Activated CD8-positive, alpha-beta memory T cell treated with anti-CD3 and anti-CD28 coated beads, Interleukin-2, amount 50 U/mL, for 24 hours (primary cell): ENCODE measurements around the gene HELZ.
"Not testable (repeated sequence)": the region's sequence is repeated elsewhere in the genome, so short reads cannot be mapped to it uniquely, and the experiment has no call there.

ENCODE experiments used
- DNase-seq: peaks from one replicate; pipeline ENCODE4 v3.0.0-alpha.2; 2020; ENCODE audit errors: extremely low read depth

The HELZ gene

GRCh38 chr17:67115401-67115800 lies 129.6 kb downstream of the HELZ start:
- DNase-seq, result no peak

DNA sequence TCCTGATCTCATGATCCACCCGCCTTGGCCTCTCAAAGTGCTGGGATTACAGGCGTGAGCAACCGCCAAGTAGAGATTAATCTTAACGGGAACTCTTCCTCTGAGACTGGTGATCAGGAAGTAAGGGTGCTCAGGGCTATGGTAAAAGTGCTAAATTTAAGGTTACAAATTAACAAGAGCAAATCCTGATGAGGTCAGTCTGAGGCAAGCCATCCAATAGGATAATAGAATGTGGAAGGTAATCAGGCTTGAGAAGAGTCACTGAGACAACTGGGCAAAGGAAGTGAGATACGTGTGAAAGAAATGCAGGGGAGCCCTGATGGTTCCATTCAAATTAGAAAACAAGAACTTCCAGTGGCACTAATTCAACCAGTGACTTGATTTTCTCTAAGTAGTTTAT lies 131.5 kb downstream of the HELZ start:
- no peak for DNase-seq

DNA sequence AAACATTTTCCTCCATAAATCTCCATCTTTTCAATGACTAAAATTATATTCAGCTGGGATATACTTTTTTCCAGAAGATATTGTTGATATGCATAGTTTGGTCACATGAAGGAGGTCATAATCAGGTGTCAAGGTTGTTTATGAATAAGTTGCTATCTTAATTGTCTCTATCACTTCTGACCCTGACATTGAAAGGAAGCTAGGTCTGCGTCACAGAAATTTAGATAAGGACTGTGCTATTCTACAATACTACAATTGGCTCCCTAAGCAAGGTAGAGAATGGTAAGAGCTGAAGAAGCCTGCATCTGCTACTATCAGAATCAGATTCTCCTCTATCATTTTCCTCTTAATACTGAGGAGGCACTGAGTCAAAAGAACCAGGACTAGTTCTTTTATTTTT lies 133.2 kb downstream of the HELZ start:
- no peak for DNase-seq

DNA sequence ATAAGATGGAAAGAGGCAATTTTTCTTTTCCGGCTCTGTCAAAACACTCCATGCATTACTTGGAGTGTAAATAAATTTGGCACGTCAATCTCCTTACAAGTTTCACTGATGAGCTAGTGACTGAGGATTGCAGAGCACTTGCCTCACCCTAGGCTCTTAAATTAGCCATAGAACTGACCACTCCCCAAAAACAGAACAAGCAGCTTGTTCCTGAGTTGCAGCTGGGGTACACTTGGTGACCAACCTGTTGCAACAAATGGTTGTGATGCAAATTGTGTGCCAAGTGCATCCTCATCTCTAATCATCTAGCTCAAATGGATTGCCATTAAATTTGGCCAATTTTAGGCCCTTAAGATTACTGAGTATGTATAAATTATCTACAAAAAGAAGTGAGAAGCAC lies 133.7 kb downstream of the HELZ start:
- DNase-seq, result no peak

- DNase-seq, result no peak
Observed at GRCh38 chr17:67110619-67111018, 134.4 kb downstream of the HELZ start.

- no peak for DNase-seq
Observed at GRCh38 chr17:67109111-67109510, 135.9 kb downstream of the HELZ start.

DNA sequence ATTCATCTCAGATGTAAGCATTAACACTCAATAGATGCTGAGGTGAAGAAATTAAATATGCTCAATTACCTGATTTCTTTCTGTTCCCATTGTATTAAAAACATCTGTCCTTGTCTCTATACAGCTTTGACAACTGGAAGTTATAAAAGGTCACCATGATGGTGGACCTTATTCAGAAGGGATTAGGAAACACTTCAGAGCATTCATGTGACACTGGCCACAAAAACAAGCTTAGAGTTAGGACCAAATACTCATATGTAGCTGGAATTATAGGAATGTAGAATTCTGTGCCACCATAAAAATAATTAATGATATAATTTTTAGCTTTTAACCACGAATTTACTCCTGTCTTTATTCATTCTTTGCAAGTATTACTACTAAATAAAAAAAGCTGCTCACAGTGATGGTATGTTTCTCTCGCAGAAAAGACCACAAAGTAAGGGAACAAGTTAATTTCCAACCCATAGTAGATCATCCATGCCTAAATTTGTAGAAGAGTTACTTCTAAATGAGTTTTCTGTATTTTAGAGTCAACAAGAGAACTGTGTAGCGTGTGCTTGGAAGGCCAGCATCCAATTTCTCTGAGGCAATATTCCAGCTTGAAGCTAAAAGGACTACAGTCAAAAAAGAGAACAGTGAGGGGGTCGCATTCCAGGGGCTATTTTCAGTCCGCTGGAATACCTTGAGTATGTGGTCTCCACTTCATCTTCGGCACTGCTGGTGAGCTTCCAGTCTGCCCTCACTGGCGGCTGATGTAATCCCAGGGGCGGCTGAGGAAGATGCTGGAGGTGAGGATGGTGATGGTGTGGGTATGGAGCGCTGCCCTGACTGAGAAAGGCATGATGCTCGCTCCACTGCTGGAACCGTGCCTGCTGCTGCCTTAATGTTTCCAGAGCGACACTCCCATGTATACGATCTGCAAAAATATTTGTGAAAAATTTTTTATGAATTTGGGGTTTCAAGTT lies 136.9 kb downstream of the HELZ start:
- DNase-seq, result no peak

GRCh38 chr17:67107171-67107570 lies 137.8 kb downstream of the HELZ start:
- no peak for DNase-seq

DNA sequence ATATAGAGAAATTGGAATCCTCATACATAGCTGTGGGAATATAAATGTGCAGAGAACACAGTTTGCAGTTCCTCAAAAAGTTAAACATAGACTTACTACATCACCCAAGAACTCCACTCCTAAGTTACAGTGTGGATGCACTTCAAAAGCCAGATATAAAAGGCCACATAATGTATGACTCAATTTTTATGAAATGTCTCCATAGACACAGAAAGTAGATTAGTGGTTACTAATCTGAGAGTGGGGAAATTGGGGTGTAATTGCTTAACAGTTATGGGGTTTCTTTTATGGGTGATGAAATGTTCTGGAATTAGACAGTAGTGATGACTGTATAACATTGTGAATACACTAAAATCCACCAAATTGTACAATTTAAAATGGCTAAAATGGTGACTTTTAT lies 139.8 kb downstream of the HELZ start:
- DNase-seq, result no peak

GRCh38 chr17:67104641-67105040 lies 140.4 kb downstream of the HELZ start:
- not testable (repeated sequence) for DNase-seq

- DNase-seq, result no peak
Observed at GRCh38 chr17:67098006-67098405, 147.0 kb downstream of the HELZ start.

DNA sequence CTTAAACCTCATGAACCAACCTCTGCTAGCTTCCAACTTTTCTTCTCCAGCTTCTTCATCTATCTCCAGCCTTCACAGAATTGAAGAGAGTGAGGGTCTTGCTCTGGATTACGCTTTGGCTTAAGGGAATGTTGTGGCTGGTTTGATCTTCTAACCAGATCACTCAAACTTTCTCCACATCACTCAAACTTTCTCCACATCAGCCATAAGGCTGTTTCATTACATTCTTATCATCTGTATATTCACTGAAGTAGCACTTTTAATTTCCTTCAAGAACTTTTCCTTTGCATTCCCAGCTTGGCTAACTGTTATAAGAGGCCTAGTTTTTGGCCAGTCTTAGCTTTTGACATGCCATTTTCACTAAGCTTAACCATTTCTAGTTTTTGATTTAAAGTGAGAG lies 148.4 kb downstream of the HELZ start:
- no peak for DNase-seq

DNA sequence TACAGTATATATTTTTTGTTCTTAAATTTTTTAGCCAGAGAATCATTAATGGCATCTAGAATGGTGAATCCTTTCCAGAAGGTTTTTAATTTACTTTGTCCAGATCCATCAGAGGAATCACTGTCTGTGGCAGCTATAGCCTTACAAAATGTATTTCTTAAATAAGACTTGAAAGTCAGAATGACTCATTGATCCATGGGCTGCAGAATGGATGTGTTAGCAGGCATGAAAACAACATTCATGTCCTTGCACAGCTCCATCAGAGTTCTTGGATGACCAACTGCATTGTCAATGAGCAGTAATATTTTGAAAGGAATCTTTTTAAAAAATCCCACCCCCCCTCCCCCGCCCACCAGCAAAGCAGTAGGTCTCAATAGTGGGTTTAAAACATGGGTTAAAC lies 149.2 kb downstream of the HELZ start:
- no peak for DNase-seq

- not testable (repeated sequence) for DNase-seq
Observed at GRCh38 chr17:67095291-67095690, 149.7 kb downstream of the HELZ start.

- no peak for DNase-seq
Observed at GRCh38 chr17:67093348-67093747, 151.6 kb downstream of the HELZ start.

DNA sequence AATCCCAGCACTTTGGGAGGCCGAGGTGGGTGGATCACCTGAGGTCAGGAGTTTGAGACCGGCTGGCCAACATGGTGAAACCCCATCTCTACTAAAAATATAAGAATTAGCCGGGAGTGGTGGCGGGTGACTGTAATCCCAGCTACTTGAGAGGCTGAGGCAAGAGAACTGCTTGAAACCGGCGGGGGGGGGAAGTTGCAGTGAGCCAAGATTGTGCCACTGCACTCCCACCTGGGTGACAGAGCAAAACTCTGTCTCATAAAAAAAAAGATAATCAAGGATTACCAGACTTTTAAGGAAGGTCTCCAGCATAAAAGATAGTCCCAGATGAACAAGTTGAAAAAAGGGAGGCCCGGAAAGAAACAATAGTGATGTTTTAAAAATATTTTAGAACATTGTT lies 152.3 kb downstream of the HELZ start:
- DNase-seq, result not testable (repeated sequence)

GRCh38 chr17:67092291-67092690 lies 152.7 kb downstream of the HELZ start:
- no peak for DNase-seq

- DNase-seq, result no peak
Observed at GRCh38 chr17:67090341-67090740, 154.7 kb downstream of the HELZ start.

GRCh38 chr17:67088639-67089038 lies 156.4 kb downstream of the HELZ start:
- DNase-seq, result no peak

- no peak for DNase-seq
Observed at GRCh38 chr17:67085406-67085805, 159.6 kb downstream of the HELZ start.

DNA sequence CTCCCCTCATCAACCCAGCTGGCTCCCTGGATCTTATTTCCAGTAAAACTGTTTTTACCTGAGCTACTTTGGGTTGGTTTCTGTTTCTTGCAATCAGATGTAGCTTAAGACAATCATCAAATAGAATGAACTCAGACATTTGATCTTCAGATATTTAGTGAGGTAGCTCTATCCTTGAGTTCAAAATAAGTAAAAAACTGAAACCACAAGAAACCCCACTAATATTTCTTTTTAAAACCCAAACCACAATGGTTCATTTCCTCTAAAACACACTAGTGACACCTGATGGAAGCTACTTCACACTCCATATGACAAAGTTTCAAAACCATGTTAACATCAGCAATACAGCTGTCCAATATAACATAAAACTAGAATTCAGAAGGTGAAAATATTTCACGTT lies 162.9 kb downstream of the HELZ start:
- no peak for DNase-seq

DNA sequence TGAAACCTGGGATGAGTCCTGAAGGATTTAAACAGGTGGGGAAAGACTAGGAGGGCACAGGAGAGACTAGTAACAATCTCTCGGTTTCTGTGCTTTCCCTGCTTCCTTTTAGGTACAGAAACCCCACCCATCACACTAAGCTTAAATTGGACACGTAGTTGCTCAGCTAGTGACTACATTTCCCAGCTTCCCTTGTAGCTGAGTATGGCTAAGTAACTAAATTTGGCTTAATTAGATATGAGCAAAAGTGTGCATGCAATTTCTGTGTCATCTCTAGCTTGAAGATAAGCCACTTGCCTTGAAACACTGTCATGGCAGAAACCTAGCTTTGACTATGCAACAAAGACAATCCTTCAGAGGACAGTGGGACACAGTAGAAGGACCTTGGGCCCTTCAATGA lies 164.2 kb downstream of the HELZ start:
- no peak for DNase-seq

DNA sequence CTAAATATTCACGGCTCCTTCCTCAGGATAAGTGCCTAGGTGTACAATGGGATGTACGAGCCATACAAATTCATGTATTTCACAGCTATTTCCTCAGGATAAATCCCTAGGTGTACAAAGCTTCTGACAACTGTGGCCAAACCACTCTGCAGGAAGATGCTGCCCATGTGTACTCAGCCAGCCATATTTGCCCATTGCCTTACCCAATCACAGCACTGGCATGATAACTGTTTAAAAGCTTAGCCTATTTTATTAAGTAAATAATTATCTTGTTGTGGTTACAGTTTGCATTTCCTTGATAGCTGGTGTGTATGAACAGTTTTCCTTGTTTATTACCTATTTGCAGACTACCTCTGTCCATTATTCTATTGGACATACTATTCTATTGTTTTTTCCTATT lies 165.5 kb downstream of the HELZ start:
- DNase-seq, result no peak

DNA sequence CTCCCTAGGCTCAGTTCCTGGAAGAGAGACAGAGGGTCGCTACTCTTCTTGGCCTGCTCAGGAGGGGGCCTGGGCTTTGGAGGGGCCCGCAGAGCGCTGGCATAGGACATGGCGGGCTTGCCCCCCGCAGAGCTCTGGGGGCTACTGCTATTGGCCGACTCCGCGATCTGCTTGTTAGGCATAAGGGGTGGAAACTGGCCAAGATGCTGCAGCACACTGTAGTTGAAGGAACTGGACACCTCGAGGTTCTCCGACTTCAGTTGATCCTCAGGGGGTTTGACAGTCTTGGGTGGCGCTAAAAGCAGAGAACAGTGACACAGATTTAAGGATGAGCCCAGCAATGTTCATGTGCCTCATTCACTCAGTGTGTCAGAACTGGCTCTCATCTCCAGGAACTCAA lies 166.7 kb downstream of the HELZ start:
- no peak for DNase-seq
